GM12801 (cell line): ENCODE measurements around the gene PDLIM5.

ENCODE experiments used
- TF ChIP-seq, protein P1 (sequence below): IDR thresholded peaks from one replicate; pipeline ENCODE4 v1.5.1; 2011; ENCODE audit warnings: control low read depth; ENCODE audit not compliant: insufficient read length; ENCODE audit errors: extremely low read depth

Gene PDLIM5

DNA sequence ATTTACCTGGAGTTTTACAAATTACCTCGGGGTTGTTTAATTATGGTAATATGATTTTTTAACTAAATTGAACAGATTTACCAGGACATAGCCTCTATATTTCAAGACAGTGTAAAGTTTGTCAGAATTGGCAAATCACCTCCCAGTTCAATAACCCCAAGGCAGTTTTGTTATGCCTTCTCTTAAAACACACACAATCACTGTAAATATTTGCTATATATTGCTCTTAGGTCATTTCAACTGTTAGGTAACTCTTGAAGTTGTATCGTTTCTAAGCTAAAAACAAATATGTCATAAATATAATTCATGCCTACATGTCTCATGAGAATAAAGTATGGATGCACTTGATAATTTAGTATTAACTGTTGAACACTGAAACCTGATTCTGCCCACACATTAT lies 24.1 kb downstream of the PDLIM5 start:
- TF ChIP-seq, protein P1, sequence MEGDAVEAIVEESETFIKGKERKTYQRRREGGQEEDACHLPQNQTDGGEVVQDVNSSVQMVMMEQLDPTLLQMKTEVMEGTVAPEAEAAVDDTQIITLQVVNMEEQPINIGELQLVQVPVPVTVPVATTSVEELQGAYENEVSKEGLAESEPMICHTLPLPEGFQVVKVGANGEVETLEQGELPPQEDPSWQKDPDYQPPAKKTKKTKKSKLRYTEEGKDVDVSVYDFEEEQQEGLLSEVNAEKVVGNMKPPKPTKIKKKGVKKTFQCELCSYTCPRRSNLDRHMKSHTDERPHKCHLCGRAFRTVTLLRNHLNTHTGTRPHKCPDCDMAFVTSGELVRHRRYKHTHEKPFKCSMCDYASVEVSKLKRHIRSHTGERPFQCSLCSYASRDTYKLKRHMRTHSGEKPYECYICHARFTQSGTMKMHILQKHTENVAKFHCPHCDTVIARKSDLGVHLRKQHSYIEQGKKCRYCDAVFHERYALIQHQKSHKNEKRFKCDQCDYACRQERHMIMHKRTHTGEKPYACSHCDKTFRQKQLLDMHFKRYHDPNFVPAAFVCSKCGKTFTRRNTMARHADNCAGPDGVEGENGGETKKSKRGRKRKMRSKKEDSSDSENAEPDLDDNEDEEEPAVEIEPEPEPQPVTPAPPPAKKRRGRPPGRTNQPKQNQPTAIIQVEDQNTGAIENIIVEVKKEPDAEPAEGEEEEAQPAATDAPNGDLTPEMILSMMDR: no peak

DNA sequence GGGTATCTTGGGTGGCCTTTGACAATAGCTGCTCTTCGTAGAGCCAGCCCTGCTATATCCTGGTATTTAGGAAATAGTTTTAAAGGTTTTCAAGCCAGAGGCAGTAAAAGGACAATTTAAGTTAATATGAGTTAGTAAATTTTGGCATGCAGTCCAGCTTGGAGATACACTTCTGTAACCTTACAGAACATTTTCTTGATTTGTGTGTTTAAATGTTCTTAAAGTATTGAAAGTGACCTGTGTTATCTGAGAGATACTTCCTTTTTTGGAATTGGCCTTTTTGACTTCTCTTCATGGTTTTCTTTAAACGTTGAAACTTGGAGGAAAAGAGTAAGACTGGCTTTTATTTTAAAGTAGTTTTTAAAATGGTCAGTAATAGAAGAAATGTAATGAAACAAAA lies 25.5 kb downstream of the PDLIM5 start:
- TF ChIP-seq, protein P1: no peak

DNA sequence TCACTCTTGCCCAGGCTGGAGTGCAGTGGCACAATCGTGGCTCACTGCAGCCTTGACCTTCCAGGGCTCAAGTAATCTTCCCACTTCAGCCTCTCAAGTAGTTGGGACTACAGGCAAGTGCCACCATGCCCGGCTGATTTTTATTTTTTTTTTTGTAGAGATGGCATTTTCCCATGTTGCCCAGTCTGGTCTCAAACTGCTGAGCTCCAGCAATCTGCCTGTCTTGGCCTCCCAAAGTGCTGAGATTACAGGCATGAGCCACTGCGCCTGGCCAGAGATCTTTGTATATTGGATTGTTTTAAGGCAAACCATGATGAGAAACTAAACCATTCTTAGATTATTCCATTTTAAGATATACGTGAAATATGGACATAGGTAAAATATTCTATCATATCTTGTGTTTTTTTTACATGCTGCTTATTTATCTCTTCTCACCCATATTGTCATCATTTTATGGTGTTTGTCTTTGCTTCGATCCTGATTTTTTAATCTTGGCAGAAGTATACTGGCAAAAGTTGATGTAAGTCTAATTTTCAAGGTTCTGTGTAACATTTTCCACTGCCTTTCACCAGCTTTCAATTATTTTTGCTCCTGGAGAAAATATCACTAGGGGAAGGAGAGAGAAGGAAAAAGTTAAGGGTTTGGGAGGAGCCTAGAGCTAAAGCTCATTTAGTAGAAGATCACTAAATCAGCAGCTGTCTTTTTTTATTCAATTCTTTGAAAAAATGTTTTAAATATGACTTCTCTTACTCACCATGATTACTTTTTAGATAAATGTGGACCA lies 27.8 kb downstream of the PDLIM5 start:
- TF ChIP-seq, protein P1: no peak

DNA sequence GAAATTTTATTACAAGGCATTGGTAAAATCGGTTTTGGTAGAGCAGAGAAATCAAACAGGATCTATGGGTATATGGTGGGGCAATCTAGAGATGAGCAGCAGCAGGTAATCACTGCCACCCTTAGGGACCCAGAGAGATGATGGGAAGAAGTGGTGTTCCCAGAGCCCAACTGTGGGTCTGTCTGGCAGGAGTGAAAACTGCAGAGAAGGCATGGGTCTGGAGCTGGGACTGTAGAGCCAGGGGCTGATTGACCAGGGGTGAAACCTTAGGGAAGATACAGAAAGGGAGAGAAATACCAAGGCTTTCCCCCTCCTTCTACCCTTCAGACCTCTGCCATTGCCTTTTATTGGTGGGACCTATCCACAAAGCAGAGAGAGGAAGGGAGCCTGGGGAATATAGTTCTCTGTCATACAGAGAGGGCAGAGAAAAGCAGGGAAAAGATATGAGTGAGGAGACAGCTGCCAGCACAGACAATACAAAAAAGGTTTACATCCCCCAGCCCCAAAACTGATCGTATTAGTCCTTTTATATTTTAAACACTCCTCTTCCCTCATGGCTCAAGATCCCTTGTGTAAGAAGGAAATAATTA lies 28.7 kb downstream of the PDLIM5 start:
- TF ChIP-seq, protein P1: no peak

DNA sequence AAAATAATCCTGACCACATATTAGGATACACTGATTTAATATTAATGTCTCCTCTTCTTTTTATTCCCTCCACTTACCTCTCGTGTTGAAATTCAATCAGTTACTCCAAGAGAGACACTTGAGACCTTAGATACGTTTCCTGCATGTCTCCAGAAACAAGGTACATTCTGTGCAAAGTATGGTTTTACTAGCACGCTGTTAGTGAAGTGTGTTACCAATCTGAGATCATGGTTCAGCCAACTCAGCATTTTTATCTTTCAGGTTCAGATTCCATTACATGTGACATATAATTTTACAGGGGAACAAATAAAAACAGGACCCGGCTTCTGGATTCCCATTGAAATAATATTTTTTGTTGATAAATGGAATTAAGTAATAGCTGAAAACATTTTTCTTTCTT lies 32.2 kb downstream of the PDLIM5 start:
- TF ChIP-seq, protein P1: no peak

DNA sequence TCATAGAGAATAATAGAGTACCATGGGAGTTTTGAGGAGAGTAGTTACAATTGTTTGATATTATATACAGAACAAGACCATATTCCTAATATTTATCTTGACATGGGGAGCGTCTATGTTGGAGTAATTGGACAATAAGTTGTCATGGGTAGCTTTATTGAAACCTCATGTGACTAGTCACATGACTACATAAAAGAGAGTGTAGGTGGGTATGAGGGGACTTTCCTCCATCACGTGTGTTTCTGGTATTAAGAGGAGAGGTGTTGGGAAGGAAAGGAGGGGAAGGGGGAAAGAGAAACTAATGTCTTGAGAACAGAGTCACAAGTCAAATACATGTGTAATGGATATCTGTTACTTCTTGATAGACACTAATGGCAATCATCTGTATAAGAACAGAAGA lies 33.1 kb downstream of the PDLIM5 start:
- TF ChIP-seq, protein P1: no peak

DNA sequence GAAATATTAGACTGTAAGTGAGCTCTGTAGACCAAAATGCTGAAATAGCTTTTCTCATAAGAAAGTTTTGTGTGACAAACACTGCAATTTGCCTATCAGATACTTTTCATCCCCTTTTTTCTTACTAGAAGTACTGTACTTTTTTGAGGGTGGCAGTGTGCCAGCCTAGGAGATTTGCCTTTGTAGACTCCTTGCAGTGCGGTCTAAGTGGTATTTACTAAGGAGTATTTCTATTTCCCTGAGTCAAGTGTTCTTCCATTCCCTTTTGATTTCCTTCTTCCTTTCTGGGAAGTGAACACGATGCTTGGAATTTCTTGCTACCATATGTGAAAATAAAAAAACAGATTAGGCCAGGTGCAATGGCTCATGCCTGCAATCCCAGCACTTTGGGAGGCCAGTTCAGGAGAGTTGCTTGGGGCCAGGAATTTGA lies 34.6 kb downstream of the PDLIM5 start:
- TF ChIP-seq, protein P1: no peak
